Adrenal gland (tissue), 12 donors: Measurements from ENCODE around the gene SMARCC1. TPM values are rescaled to one million over a fixed set of nuclear protein-coding genes. Genes with fewer than 3 reads are reported as not detected.
"Not testable (repeated sequence)": the region's sequence is repeated elsewhere in the genome, so short reads cannot be mapped to it uniquely, and the experiment has no call there.

Experiments
- DNase-seq, 7 donors: peaks; one replicate each; pipeline ENCODE4 v3.0.0-alpha.2; 2019 to 2020
- H3K27ac ChIP-seq, 5 donors: fragments of 200-600 bp; sonication (generic) in 4 of 5; 1 replicate in 3 of 5; 2 replicates in 2 of 5; pipeline versions ENCODE4 v1.5.1 to v1.8.0; 2016 to 2020; ENCODE audit warnings: mild to moderate bottlenecking in 1 of 5
- H3K27me3 ChIP-seq: fragments of 200-600 bp; 2 replicates; pipeline ENCODE4 v1.8.0; 2021
- H3K36me3 ChIP-seq, 2 donors: fragments of 200-600 bp; replicated peaks in 1 of 2; 1 replicate in 1 of 2; 2 replicates in 1 of 2; pipeline versions ENCODE4 v1.5.1 to v1.8.0; 2018 to 2022
- H3K4me1 ChIP-seq, 2 donors: fragments of 200-600 bp; replicated peaks in 1 of 2; 1 replicate in 1 of 2; 2 replicates in 1 of 2; pipeline versions ENCODE4 v1.5.1 to v1.8.0; 2018 to 2021
- H3K4me3 ChIP-seq, 4 donors: fragments of 200-600 bp; sonication (generic) in 3 of 4; one replicate each; pipeline ENCODE4 v1.5.1; 2016 to 2018
- H3K9me3 ChIP-seq, 3 donors: fragments of 200-600 bp; sonication (generic) in 1 of 3; replicated peaks in 1 of 3; 1 replicate in 2 of 3; 2 replicates in 1 of 3; pipeline versions ENCODE4 v1.5.1 to v1.8.0; 2016 to 2021
- CTCF ChIP-seq, 6 experiments: fragments of 450-650 bp in 4 of 6; fragments of 200-600 bp in 2 of 6; sonication (generic) in 1 of 6; IDR thresholded peaks; 1 replicate in 5 of 6; 2 replicates in 1 of 6; pipeline versions ENCODE4 v1.5.1 to v1.8.0; 2016 to 2021; ENCODE audit warnings: antibody characterized with exemption in 6 of 6, mild to moderate bottlenecking in 2 of 6, moderate library complexity in 1 of 6
- POLR2A ChIP-seq, 2 donors: fragments of 450-650 bp; IDR thresholded peaks; one replicate each; pipeline ENCODE4 v1.6.1; 2017; ENCODE audit warnings: antibody characterized with exemption in 2 of 2, mild to moderate bottlenecking in 2 of 2, moderate library complexity in 1 of 2
- WGBS, 4 donors: extraction: QIAGEN DNeasy Blood & Tissue Kit in 2 of 4; methylation state at CpG; one replicate each; pipeline versions ENCODE4 v1.1.5 to v1.1.7; 2013 to 2017; 5-methylcytosine and 5-hydroxymethylcytosine counted together
- intact Hi-C, 2 donors: fragments of 100-400 bp; cut with DNase I; formaldehyde crosslinking; loops; one replicate each; pipeline versions ENCODE4 v1.14.1 to v1.15.0; 2022 to 2023
- polyA plus RNA-seq, 3 donors: library from polyadenylated mRNA; stranded (reverse); fragments of 200-250 nt in 2 of 3; fragments of 350-450 nt in 1 of 3; fragmentation: Illumina TruSeq in 1 of 3; extraction: RNeasy Lipid Tissue Mini Kit (QIAGEN cat#74804) in 1 of 3; gene quantifications; one replicate each; pipeline ENCODE4 v1.2.3, GENCODE V29; 2013 to 2014
- total RNA-seq, 9 donors: library from RNA; depleted of rRNA in 4 of 9; stranded (reverse); fragments of >200 nt in 4 of 9; fragments of 120-200 nt in 1 of 9; fragmentation: NEBNext Ultra II Directional in 1 of 9; extraction: Animal tissue kit (Norgen Biotek cat#: 25700) in 1 of 9; gene quantifications; one replicate each; pipeline versions ENCODE4 v1.1.0 to v1.2.4, GENCODE V29; 2013 to 2023
- donor health status: healthy with polysubstance abuse.
- donor health status: Bipolar disorder and iron deficiency.
- donor health status: DM: yes; HTN: yes; CAD: no.
- donor health status: DM: no; HTN: no; CAD: no.
- donor health status: DM: no; HTN: no; CAD: no.
- donor health status: DM: yes; HTN: yes; CAD: no.

SMARCC1 gene
- total and polyA plus RNA-seq, 12 donors: 5.5 to 47.4 (median 19.9) TPM

GRCh38 chr3:47741925-47742324, 39.8 kb downstream of the SMARCC1 start:
- TF ChIP-seq CTCF (IDR thresholded peaks at IDR 0.05) (no peak), POLR2A (IDR thresholded peaks at IDR 0.05) (no peak)
- H3K4me3 ChIP-seq: no peak overlapping the region
- no peak overlapping the region for H3K27ac ChIP-seq
- 89 to 96% (median 93%) methylated on average over 2 of the region's 2 CpGs for WGBS, 4 donors
- peaks cover 0 to 8% of the 10 kb centered on the region in 2 donors for H3K36me3 ChIP-seq
- intact Hi-C loops: no loop called here
- H3K9me3 ChIP-seq: no peaks in the 10 kb centered on the region
- no peaks in the 10 kb centered on the region for H3K27me3 ChIP-seq
- H3K4me1 ChIP-seq: no peaks in the 10 kb centered on the region
- DNase-seq: no peak

DNA sequence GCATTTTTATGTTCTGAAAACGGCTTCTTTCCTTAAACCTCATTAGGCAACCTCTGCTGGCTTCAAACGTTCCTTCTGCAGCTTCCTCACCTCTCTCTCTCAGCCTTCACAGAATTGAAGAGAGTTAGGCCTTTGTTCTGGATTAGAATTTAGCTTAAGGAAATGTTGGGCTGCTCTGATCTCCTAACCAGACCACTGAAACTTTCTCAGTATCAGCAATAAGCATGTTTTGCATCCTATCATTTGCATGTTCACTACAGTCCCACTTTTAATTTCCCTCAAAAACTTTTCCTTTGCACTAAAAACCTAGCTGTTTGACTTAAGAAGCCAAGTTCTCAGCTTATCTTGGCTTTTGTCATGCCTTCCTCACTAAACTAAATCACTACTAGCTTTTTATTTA, 49.5 kb downstream of the SMARCC1 start:
- intact Hi-C loops: no loop called here
- DNase-seq: no peak
- Histone ChIP-seq H3K27ac (no peak overlapping the region), H3K4me3 (no peak overlapping the region), H3K9me3 (no peaks in the 10 kb centered on the region), H3K36me3 (peaks cover 0 to 34% of the 10 kb centered on the region in 2 donors), H3K4me1 (no peaks in the 10 kb centered on the region), H3K27me3 (no peaks in the 10 kb centered on the region)
- WGBS, 4 donors: 79 to 87% (median 83%) methylated on average over 2 of the region's 2 CpGs
- no peak for TF ChIP-seq CTCF (IDR thresholded peaks at IDR 0.05)
- TF ChIP-seq POLR2A (IDR thresholded peaks at IDR 0.05): no peak

GRCh38 chr3:47731061-47731460, 50.6 kb downstream of the SMARCC1 start:
- no peak for DNase-seq
- peaks cover 0 to 34% of the 10 kb centered on the region in 2 donors for H3K36me3 ChIP-seq
- no peak overlapping the region for H3K27ac ChIP-seq
- H3K4me1 ChIP-seq: no peaks in the 10 kb centered on the region
- H3K9me3 ChIP-seq: no peaks in the 10 kb centered on the region
- TF ChIP-seq POLR2A (IDR thresholded peaks at IDR 0.05) (no peak), CTCF (IDR thresholded peaks at IDR 0.05) (no peak)
- 83 to 90% (median 87%) methylated on average over 8 of the region's 8 CpGs for WGBS, 4 donors
- intact Hi-C loops: no loop called here
- no peaks in the 10 kb centered on the region for H3K27me3 ChIP-seq
- H3K4me3 ChIP-seq: no peak overlapping the region

GRCh38 chr3:47722859-47723258, 58.8 kb downstream of the SMARCC1 start:
- no peak for DNase-seq
- intact Hi-C loops: no loop called here
- Histone ChIP-seq H3K27ac (no peak overlapping the region), H3K27me3 (no peaks in the 10 kb centered on the region), H3K9me3 (no peaks in the 10 kb centered on the region), H3K36me3 (peaks cover 0 to 15% of the 10 kb centered on the region in 2 donors), H3K4me1 (no peaks in the 10 kb centered on the region), H3K4me3 (no peak overlapping the region)
- 90 to 98% (median 93%) methylated on average over 2 of the region's 2 CpGs for WGBS, 4 donors
- no peak for TF ChIP-seq POLR2A (IDR thresholded peaks at IDR 0.05)
- TF ChIP-seq CTCF (IDR thresholded peaks at IDR 0.05): no peak

DNA sequence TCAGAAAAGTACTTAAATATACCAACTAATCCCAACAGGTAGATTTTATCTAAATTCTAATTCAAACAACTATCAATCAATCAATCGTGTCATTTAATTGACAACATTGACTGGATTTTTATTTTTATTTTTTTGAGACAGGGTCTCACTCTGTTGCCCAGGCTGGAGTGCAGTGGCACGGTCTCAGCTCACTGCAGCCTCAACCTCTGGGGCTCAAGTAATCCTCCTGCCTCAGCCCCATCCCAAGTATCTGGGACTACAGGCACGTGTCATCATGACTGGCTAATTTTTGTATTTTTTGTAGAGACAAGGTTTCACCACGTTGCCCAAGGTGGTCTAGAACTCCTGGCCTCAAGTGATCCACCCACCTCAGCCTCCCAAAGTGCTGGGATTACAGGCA, 64.2 kb downstream of the SMARCC1 start:
- DNase-seq, H3K9me3 ChIP-seq, intact Hi-C loops, H3K27ac ChIP-seq, H3K4me3 ChIP-seq, H3K27me3 ChIP-seq: not testable (repeated sequence)
- peaks cover 0 to 25% of the 10 kb centered on the region in 2 donors for H3K36me3 ChIP-seq
- H3K4me1 ChIP-seq: peaks cover 0 to 12% of the 10 kb centered on the region in 2 donors
- 94 to 97% (median 96%) methylated on average over 4 of the region's 4 CpGs for WGBS, 4 donors
